ENCODE results near the gene CDH16. TPM values are rescaled to one million over a fixed set of nuclear protein-coding genes. Genes with fewer than 3 reads are reported as not detected.

CDH16 gene
- total and polyA plus RNA-seq, 2 donors from 2014 or later, result 1,180 to 1,188 TPM

GRCh38 chr16:66920924-66921680, 2.4 kb upstream of the CDH16 start:
- TF ChIP-seq, protein P1, sequence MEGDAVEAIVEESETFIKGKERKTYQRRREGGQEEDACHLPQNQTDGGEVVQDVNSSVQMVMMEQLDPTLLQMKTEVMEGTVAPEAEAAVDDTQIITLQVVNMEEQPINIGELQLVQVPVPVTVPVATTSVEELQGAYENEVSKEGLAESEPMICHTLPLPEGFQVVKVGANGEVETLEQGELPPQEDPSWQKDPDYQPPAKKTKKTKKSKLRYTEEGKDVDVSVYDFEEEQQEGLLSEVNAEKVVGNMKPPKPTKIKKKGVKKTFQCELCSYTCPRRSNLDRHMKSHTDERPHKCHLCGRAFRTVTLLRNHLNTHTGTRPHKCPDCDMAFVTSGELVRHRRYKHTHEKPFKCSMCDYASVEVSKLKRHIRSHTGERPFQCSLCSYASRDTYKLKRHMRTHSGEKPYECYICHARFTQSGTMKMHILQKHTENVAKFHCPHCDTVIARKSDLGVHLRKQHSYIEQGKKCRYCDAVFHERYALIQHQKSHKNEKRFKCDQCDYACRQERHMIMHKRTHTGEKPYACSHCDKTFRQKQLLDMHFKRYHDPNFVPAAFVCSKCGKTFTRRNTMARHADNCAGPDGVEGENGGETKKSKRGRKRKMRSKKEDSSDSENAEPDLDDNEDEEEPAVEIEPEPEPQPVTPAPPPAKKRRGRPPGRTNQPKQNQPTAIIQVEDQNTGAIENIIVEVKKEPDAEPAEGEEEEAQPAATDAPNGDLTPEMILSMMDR (IDR thresholded peaks at IDR 0.05; ENCODE audit: borderline replicate concordance, extremely low read depth, insufficient read depth), result no peak
- Histone ChIP-seq H3K36me3 (ENCODE audit: control insufficient read depth in 2 of 3, insufficient read depth in 3 of 3, low read length in 3 of 3) (no peaks in the 10 kb centered on the region), H3K27ac (ENCODE audit: low read depth in 2 of 2, low read length in 2 of 2) (peak overlapping the region; percentile 23 to 32), H3K27me3 (ENCODE audit: control insufficient read depth, insufficient read depth, low read length) (no peaks in the 10 kb centered on the region), H3K4me3 (ENCODE audit: low read length in 3 of 3) (no peak overlapping the region), H3K9ac (ENCODE audit: low read length in 3 of 3) (peak overlapping the region in 1 of 3 donors; percentile 16), H3K9me3 (ENCODE audit: control insufficient read depth in 2 of 3, insufficient read depth in 1 of 3, low read length in 3 of 3) (no peaks in the 10 kb centered on the region), H3K4me1 (ENCODE audit: control insufficient read depth in 2 of 3, insufficient read depth in 2 of 3, low read depth in 1 of 3, low read length in 3 of 3) (peaks cover 0 to 29% (median 27%) of the 10 kb centered on the region in 3 donors)
- DNase-seq (no peak), FAIRE-seq (no peak)
- intact Hi-C loops (cut with DNase I), result no loop called here

GRCh38 chr16:66920299-66920590, 1.6 kb upstream of the CDH16 start:
- peak overlapping the region; percentile 93 for H3K27ac ChIP-seq (ENCODE audit: low read depth in 2 of 2, low read length in 2 of 2)
- TF ChIP-seq, protein P1 (IDR thresholded peaks at IDR 0.05; ENCODE audit: borderline replicate concordance, extremely low read depth, insufficient read depth), result no peak
- intact Hi-C loops (cut with DNase I), result no loop called here
- H3K9me3 ChIP-seq (ENCODE audit: control insufficient read depth in 2 of 3, insufficient read depth in 1 of 3, low read length in 3 of 3), result no peaks in the 10 kb centered on the region
- peaks cover 0 to under 1% (median 0%) of the 10 kb centered on the region in 3 donors for H3K36me3 ChIP-seq (ENCODE audit: control insufficient read depth in 2 of 3, insufficient read depth in 3 of 3, low read length in 3 of 3)
- H3K4me1 ChIP-seq (ENCODE audit: control insufficient read depth in 2 of 3, insufficient read depth in 2 of 3, low read depth in 1 of 3, low read length in 3 of 3), result peaks cover 0 to 32% (median 27%) of the 10 kb centered on the region in 3 donors
- peak overlapping the region in 1 of 3 donors; percentile 63 for H3K9ac ChIP-seq (ENCODE audit: low read length in 3 of 3)
- no peaks in the 10 kb centered on the region for H3K27me3 ChIP-seq (ENCODE audit: control insufficient read depth, insufficient read depth, low read length)
- H3K4me3 ChIP-seq (ENCODE audit: low read length in 3 of 3), result no peak overlapping the region
- no peak for FAIRE-seq
- DNase-seq, result no peak

GRCh38 chr16:66919569-66920298, 1.0 kb upstream of the CDH16 start:
- intact Hi-C loops (cut with DNase I), result no loop called here
- peak overlapping the region in 1 of 3 donors; percentile 10 for H3K4me3 ChIP-seq (ENCODE audit: low read length in 3 of 3)
- no peaks in the 10 kb centered on the region for H3K27me3 ChIP-seq (ENCODE audit: control insufficient read depth, insufficient read depth, low read length)
- peaks cover 0 to 32% (median 27%) of the 10 kb centered on the region in 3 donors for H3K4me1 ChIP-seq (ENCODE audit: control insufficient read depth in 2 of 3, insufficient read depth in 2 of 3, low read depth in 1 of 3, low read length in 3 of 3)
- H3K9me3 ChIP-seq (ENCODE audit: control insufficient read depth in 2 of 3, insufficient read depth in 1 of 3, low read length in 3 of 3), result no peaks in the 10 kb centered on the region
- TF ChIP-seq, protein P1 (IDR thresholded peaks at IDR 0.05; ENCODE audit: borderline replicate concordance, extremely low read depth, insufficient read depth), result no peak
- DNase-seq, result no peak
- peaks cover 0 to 5% (median 0%) of the 10 kb centered on the region in 3 donors for H3K36me3 ChIP-seq (ENCODE audit: control insufficient read depth in 2 of 3, insufficient read depth in 3 of 3, low read length in 3 of 3)
- no peak for FAIRE-seq
- H3K9ac ChIP-seq (ENCODE audit: low read length in 3 of 3), result peak overlapping the region in 2 of 3 donors; percentile 49 to 63
- H3K27ac ChIP-seq (ENCODE audit: low read depth in 2 of 2, low read length in 2 of 2), result peak overlapping the region; percentile 93
